Mesendoderm (in vitro differentiated cells): Measurements from ENCODE around the gene TUBB4A.
A peak's percentile ranks its signal among the peaks of the same experiment; 100 is the strongest.

Experiments used
- DNase-seq: peaks from one replicate; pipeline ENCODE4 v3.0.0; 2013
- H2AK5ac ChIP-seq: 2 replicates; pipeline ENCODE4 v1.6.1; 2013; ENCODE audit warnings: low read length, inconsistent platforms
- H2BK120ac ChIP-seq: 2 replicates; pipeline ENCODE4 v1.6.1; 2013; ENCODE audit warnings: low read depth, mild to moderate bottlenecking, low read length, moderate library complexity, mixed read lengths
- H2BK15ac ChIP-seq: replicated peaks from 2 replicates; pipeline ENCODE4 v1.6.1; 2013; ENCODE audit warnings: low read depth, mild to moderate bottlenecking, moderate library complexity
- H2BK5ac ChIP-seq: 2 replicates; pipeline ENCODE4 v1.6.1; 2013; ENCODE audit warnings: low read length, inconsistent platforms
- H3K18ac ChIP-seq: 2 replicates; pipeline ENCODE4 v1.6.1; 2013; ENCODE audit warnings: mild to moderate bottlenecking, low read length, mixed read lengths
- H3K23ac ChIP-seq: one replicate; pipeline ENCODE4 v1.6.1; 2013; ENCODE audit warnings: low read length
- H3K27ac ChIP-seq: 2 replicates; pipeline ENCODE4 v1.5.1; 2013; ENCODE audit warnings: low read depth, mild to moderate bottlenecking, inconsistent platforms, low read length, moderate library complexity
- H3K27me3 ChIP-seq: 2 replicates; pipeline ENCODE4 v1.6.1; 2013; ENCODE audit warnings: low read length, control low read depth, mild to moderate bottlenecking, inconsistent platforms; ENCODE audit not compliant: insufficient read depth, poor library complexity
- H3K36me3 ChIP-seq: 2 replicates; pipeline ENCODE4 v1.6.1; 2013; ENCODE audit warnings: low read length, inconsistent platforms; ENCODE audit not compliant: control insufficient read depth, insufficient read depth
- H3K4ac ChIP-seq: one replicate; pipeline ENCODE4 v1.6.1; 2013; ENCODE audit warnings: low read depth, mild to moderate bottlenecking, low read length, moderate library complexity
- H3K4me1 ChIP-seq: 2 replicates; pipeline ENCODE4 v1.6.1; 2013; ENCODE audit warnings: low read depth, low read length, inconsistent platforms; ENCODE audit not compliant: control insufficient read depth
- H3K4me2 ChIP-seq: 2 replicates; pipeline ENCODE4 v1.6.1; 2013; ENCODE audit warnings: low read length
- H3K4me3 ChIP-seq: 2 replicates; pipeline ENCODE4 v1.5.1; 2013; ENCODE audit warnings: mild to moderate bottlenecking, low read length
- H3K56ac ChIP-seq: one replicate; pipeline ENCODE4 v1.6.1; 2013; ENCODE audit warnings: low read length
- H3K79me1 ChIP-seq: 2 replicates; pipeline ENCODE4 v1.6.1; 2013; ENCODE audit warnings: low read length, inconsistent platforms
- H3K79me2 ChIP-seq: 2 replicates; pipeline ENCODE4 v1.6.1; 2013; ENCODE audit warnings: mild to moderate bottlenecking, low read length; ENCODE audit not compliant: control insufficient read depth, insufficient read depth
- H3K9ac ChIP-seq: 2 replicates; pipeline ENCODE4 v1.6.1; 2013; ENCODE audit warnings: low read length, inconsistent platforms
- H4K5ac ChIP-seq: one replicate; pipeline ENCODE4 v1.6.1; 2013; ENCODE audit warnings: low read length
- H4K8ac ChIP-seq: one replicate; pipeline ENCODE4 v1.6.1; 2013; ENCODE audit warnings: low read depth, mild to moderate bottlenecking, control low read depth, low read length, moderate library complexity
- WGBS: extraction: QIAGEN DNeasy Blood & Tissue Kit; methylation state at CpG from one replicate; pipeline ENCODE4 v1.1.7; 2013; ENCODE audit warnings: low lambda C conversion rate, missing lambda C conversion rate; ENCODE audit not compliant: insufficient coverage; ENCODE audit errors: extremely low coverage; 5-methylcytosine and 5-hydroxymethylcytosine counted together

The TUBB4A gene

DNA sequence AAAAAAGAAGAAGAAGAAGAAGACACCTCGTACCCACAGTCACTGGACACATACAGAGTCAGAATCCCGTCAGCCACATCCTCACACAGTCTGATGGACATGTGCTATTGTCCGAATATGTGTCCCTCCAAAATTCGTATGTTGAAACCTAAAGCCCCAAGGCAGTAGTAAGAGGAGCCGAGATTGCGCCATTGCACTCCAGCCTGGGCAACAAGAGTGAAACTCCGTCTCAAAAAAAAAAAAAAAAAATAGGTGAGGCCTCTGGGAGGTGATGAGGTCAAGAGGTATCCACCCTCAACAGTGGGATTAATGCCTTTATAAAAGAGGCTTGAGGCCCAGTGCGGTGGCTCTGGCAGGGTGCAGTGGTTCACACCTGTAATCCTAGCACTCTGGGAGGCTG is 17.9 kb downstream of the TUBB4A start:
- Histone ChIP-seq H3K79me1 (no peaks in the 10 kb centered on the region), H3K27ac (no peak overlapping the region), H4K8ac (no peak overlapping the region), H3K4me2 (no peak overlapping the region), H3K27me3 (no peaks in the 10 kb centered on the region), H3K56ac (no peak overlapping the region), H3K9ac (no peak overlapping the region), H2BK15ac (no peak overlapping the region), H3K18ac (no peak overlapping the region), H3K4me3 (no peak overlapping the region), H2AK5ac (no peak overlapping the region), H2BK5ac (no peak overlapping the region), H2BK120ac (no peak overlapping the region), H3K23ac (no peak overlapping the region), H3K4ac (no peak overlapping the region), H4K5ac (no peak overlapping the region), H3K36me3 (no peaks in the 10 kb centered on the region), H3K4me1 (no peaks in the 10 kb centered on the region), H3K79me2 (no peaks in the 10 kb centered on the region)
- no peak for DNase-seq
- no CpG with 5 or more reads among the region's 8 CpGs for WGBS

DNA sequence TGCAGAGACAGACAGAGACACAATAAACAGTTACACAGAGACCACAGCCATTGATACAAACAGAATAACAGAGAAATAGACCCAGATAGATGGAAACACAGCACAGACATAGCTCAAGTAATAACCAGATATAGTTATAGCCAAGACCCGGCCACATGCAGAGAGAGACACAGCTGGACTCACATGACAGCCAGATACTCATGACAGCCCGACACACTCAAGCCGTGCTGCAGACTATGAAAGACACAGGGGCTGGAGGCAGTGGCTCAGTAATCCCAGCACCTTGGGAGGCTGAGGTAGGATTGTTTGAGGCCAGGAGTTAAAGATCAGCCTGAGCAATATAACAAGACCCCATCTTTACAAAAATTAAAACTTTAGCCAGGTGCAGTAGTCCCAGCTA is 18.9 kb downstream of the TUBB4A start:
- Histone ChIP-seq H2BK120ac (no peak overlapping the region), H3K79me2 (no peaks in the 10 kb centered on the region), H4K8ac (no peak overlapping the region), H2BK5ac (no peak overlapping the region), H3K18ac (no peak overlapping the region), H2AK5ac (no peak overlapping the region), H3K27me3 (no peaks in the 10 kb centered on the region), H3K79me1 (no peaks in the 10 kb centered on the region), H3K9ac (no peak overlapping the region), H3K4me1 (no peaks in the 10 kb centered on the region), H3K36me3 (no peaks in the 10 kb centered on the region), H3K23ac (no peak overlapping the region), H3K27ac (no peak overlapping the region), H3K4me2 (no peak overlapping the region), H4K5ac (no peak overlapping the region), H3K4me3 (no peak overlapping the region), H2BK15ac (no peak overlapping the region), H3K56ac (no peak overlapping the region), H3K4ac (no peak overlapping the region)
- no CpG with 5 or more reads among the region's 3 CpGs for WGBS
- DNase-seq, result no peak

DNA sequence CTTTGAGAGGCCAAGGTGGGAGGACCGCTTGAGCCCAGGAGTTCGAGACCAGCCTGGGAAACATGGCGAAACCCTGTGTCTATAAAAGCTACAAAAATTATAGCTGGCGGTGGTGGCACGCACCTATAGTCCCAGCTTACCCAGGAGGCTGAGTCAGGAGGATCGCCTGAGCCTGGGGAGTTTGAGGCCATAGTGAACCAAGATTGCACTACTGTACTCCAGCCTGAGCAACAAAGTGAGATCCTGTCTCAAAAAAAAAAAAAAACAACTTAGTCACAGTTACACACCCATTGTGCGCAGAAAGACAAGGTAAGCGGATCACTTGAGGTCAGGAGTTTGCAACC is 19.8 kb downstream of the TUBB4A start:
- H3K18ac ChIP-seq, result no peak overlapping the region
- H3K4me3 ChIP-seq, result no peak overlapping the region
- H2AK5ac ChIP-seq, result no peak overlapping the region
- H2BK5ac ChIP-seq, result no peak overlapping the region
- no peak overlapping the region for H4K5ac ChIP-seq
- no peaks in the 10 kb centered on the region for H3K36me3 ChIP-seq
- H3K27me3 ChIP-seq, result no peaks in the 10 kb centered on the region
- no peak for DNase-seq
- no peak overlapping the region for H3K23ac ChIP-seq
- no peak overlapping the region for H4K8ac ChIP-seq
- H2BK15ac ChIP-seq, result no peak overlapping the region
- no peak overlapping the region for H3K27ac ChIP-seq
- H3K56ac ChIP-seq, result no peak overlapping the region
- no CpG with 5 or more reads among the region's 8 CpGs for WGBS
- H3K79me1 ChIP-seq, result no peaks in the 10 kb centered on the region
- no peak overlapping the region for H2BK120ac ChIP-seq
- H3K4me2 ChIP-seq, result no peak overlapping the region
- H3K4me1 ChIP-seq, result no peaks in the 10 kb centered on the region
- H3K4ac ChIP-seq, result no peak overlapping the region
- no peaks in the 10 kb centered on the region for H3K79me2 ChIP-seq
- H3K9ac ChIP-seq, result no peak overlapping the region

- no peak within 1 kb of the TSS for H2BK120ac ChIP-seq
Observed at GRCh38 chr19:6481541-6482342, 20.4 kb downstream of the TUBB4A start, which contains the start of gene DENND1C. Gene DENND1C, minus strand, starts transcription at chr19:6481787. Its CDS starts 92 bp downstream, at chr19:6481695.

DNA sequence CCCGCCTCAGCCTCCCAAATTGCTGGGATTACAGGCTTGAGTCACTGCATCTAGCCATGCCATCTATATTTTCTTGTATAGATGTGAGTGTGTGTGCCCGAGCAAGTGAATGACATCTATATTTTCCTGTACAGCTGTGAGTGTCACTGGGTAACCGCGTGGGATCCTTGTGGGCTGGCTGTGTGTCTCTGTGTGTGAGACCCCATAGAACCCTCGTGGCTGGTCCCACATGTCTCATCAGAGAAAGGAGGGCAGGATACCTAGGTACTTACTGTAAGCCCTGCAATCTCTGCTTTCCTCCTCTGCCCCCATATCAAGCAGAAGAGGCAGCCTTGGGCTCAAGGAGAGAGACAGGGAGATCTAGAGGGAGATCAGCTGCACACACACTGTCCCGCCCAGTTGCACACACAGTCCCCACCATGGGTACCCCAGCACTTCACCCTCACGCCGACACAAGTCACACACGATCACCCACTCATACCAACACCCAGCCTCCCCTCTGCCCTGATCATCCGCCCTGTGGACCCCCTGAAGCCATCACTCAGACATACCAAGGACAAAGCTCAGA is 21.2 kb downstream of the TUBB4A start:
- no peak for DNase-seq
- Histone ChIP-seq H4K5ac (no peak overlapping the region), H4K8ac (no peak overlapping the region), H3K27ac (no peak overlapping the region), H3K23ac (no peak overlapping the region), H3K56ac (no peak overlapping the region), H3K4me3 (no peak overlapping the region), H3K4me1 (no peaks in the 10 kb centered on the region), H2BK5ac (no peak overlapping the region), H2BK15ac (no peak overlapping the region), H3K18ac (no peak overlapping the region), H2AK5ac (no peak overlapping the region), H3K4ac (no peak overlapping the region), H3K4me2 (no peak overlapping the region), H3K79me1 (no peaks in the 10 kb centered on the region), H3K27me3 (no peaks in the 10 kb centered on the region), H3K79me2 (no peaks in the 10 kb centered on the region), H2BK120ac (no peak overlapping the region), H3K36me3 (no peaks in the 10 kb centered on the region), H3K9ac (no peak overlapping the region)
- WGBS, result no CpG with 5 or more reads among the region's 10 CpGs

More at GRCh38 chr19:6481541-6482342, 20.4 kb downstream of the TUBB4A start, which contains the start of gene DENND1C:
- peak; percentile 45 for DNase-seq
- Histone ChIP-seq H3K4me1 (no peaks in the 10 kb centered on the region), H3K79me2 (no peaks in the 10 kb centered on the region), H3K27me3 (no peaks in the 10 kb centered on the region), H3K23ac (no peak within 1 kb of the TSS), H2BK5ac (no peak within 1 kb of the TSS), H3K4ac (no peak within 1 kb of the TSS), H3K9ac (no peak within 1 kb of the TSS), H2BK15ac (no peak within 1 kb of the TSS), H4K5ac (no peak within 1 kb of the TSS), H3K4me3 (no peak within 1 kb of the TSS), H3K79me1 (no peaks in the 10 kb centered on the region), H3K27ac (no peak within 1 kb of the TSS), H3K4me2 (no peak within 1 kb of the TSS), H3K56ac (no peak within 1 kb of the TSS), H3K18ac (no peak within 1 kb of the TSS), H3K36me3 (no peaks in the 10 kb centered on the region), H4K8ac (no peak within 1 kb of the TSS), H2AK5ac (no peak within 1 kb of the TSS)
- WGBS, result no CpG with 5 or more reads among the region's 24 CpGs
